HepG2 (cell line): ENCODE results near the gene MYCBPAP. TPM values are rescaled to one million over a fixed set of nuclear protein-coding genes. Genes with fewer than 3 reads are reported as not detected.

Source experiments
- ATAC-seq: fragments of 200-7000 bp; cut with Tn5 transposase; 3 replicates; pipeline ENCODE4 v1.9.1; 2020; ENCODE audit warnings: mild to moderate bottlenecking, moderate library complexity
- BruUV-seq: library from RNA; stranded (reverse); fragments of 400-500 nt; replicated peaks from 2 replicates; lab custom pipeline; 2021; lab: Mats Ljungman, UMichigan
- CTCF ChIA-PET: fragments of 300-600 bp; formaldehyde crosslinking; extraction: SDS; loops from one replicate; lab custom pipeline; 2021; ENCODE audit warnings: low total read pairs, inconsistent platforms, low intra/inter-chr PET ratio; lab: Yijun Ruan, JAX
- POLR2A ChIA-PET: fragments of 350-600 bp; sonication (Branson Sonifier 250); formaldehyde crosslinking; loops from one replicate; lab custom pipeline; 2020; ENCODE audit warnings: antibody characterized with exemption, inconsistent platforms; lab: Yijun Ruan, JAX
- DNase-seq: peaks from one replicate; pipeline ENCODE4 v3.0.0-alpha.2; 2015; ENCODE audit warnings: low spot score
- FAIRE-seq: peaks from 3 replicates; lab custom pipeline; 2011; peaks lifted over from hg19 to GRCh38; lab: Jason Lieb, UNC
- H2AFZ ChIP-seq: one replicate; pipeline ENCODE4 v1.6.1; 2011; ENCODE audit warnings: low read length, inconsistent platforms
- H3K27ac ChIP-seq: fragments of 300-600 bp; 3 replicates; pipeline ENCODE4 v1.8.0; 2011; ENCODE audit warnings: mixed run types, mild to moderate bottlenecking, mixed read lengths, low read length, inconsistent platforms; ENCODE audit not compliant: insufficient read depth; ENCODE audit errors: extremely low read length
- H3K27me3 ChIP-seq, 2 experiments: fragments of 200-600 bp in 1 of 2; 2 replicates in 1 of 2; 3 replicates in 1 of 2; pipeline versions ENCODE4 v1.6.0 to v1.8.0; 2011; ENCODE audit warnings: low read length in 2 of 2, mild to moderate bottlenecking in 2 of 2, moderate library complexity in 2 of 2, inconsistent platforms in 1 of 2; ENCODE audit not compliant: insufficient read depth in 2 of 2, control insufficient read depth in 1 of 2
- H3K36me3 ChIP-seq, 2 experiments: fragments of 200-600 bp in 1 of 2; replicated peaks in 1 of 2; 2 replicates in 1 of 2; 3 replicates in 1 of 2; pipeline versions ENCODE4 v1.5.1 to v1.8.0; 2011; ENCODE audit warnings: low read length in 2 of 2, inconsistent platforms in 1 of 2; ENCODE audit not compliant: insufficient read depth in 2 of 2, control insufficient read depth in 1 of 2
- H3K4me1 ChIP-seq: 2 replicates; pipeline ENCODE4 v1.5.1; 2012; ENCODE audit warnings: low read length, inconsistent platforms; ENCODE audit not compliant: insufficient read depth
- H3K4me2 ChIP-seq: 2 replicates; pipeline ENCODE4 v1.6.0; 2011; ENCODE audit warnings: low read depth, low read length, inconsistent platforms
- H3K4me3 ChIP-seq, 3 experiments: fragments of 200-600 bp in 1 of 3; sonication (generic), shearing (Covaris generic) in 1 of 3; replicated peaks in 1 of 3; 2 replicates each; pipeline ENCODE4 v1.5.1; 2011 to 2016; ENCODE audit warnings: low read length in 3 of 3, inconsistent platforms in 2 of 3, low read depth in 2 of 3, mild to moderate bottlenecking in 2 of 3, control low read depth in 1 of 3, mixed read lengths in 1 of 3; ENCODE audit not compliant: insufficient read depth in 1 of 3
- H3K79me2 ChIP-seq: one replicate; pipeline ENCODE4 v1.6.1; 2011; ENCODE audit warnings: low read length, inconsistent platforms; ENCODE audit not compliant: insufficient read depth
- H3K9ac ChIP-seq: 2 replicates; pipeline ENCODE4 v1.6.0; 2011; ENCODE audit warnings: mild to moderate bottlenecking, low read depth, low read length, inconsistent platforms; ENCODE audit not compliant: insufficient read depth
- H3K9me3 ChIP-seq: 2 replicates; pipeline ENCODE4 v1.5.1; 2012; ENCODE audit warnings: mild to moderate bottlenecking, low read length
- H4K20me1 ChIP-seq: 2 replicates; pipeline ENCODE4 v1.6.0; 2011; ENCODE audit warnings: inconsistent platforms, mild to moderate bottlenecking, low read length, moderate library complexity; ENCODE audit not compliant: insufficient read depth
- AGO2 ChIP-seq: fragments of 200-400 bp; formaldehyde crosslinking; optimal IDR thresholded peaks from 2 replicates; pipeline ENCODE3; 2017; ENCODE audit warnings: mild to moderate bottlenecking, low read depth, low read length, moderate library complexity
- ATF6 ChIP-seq: sonication (generic); formaldehyde crosslinking; conservative IDR thresholded peaks from 2 replicates; pipeline ENCODE4 v1.4.0; 2020; ENCODE audit warnings: missing genetic modification reagents
- FOSL2 ChIP-seq: sonication (generic); formaldehyde crosslinking; IDR thresholded peaks from 2 replicates; pipeline ENCODE4 v1.4.0; 2020; ENCODE audit warnings: missing genetic modification reagents
- HMG20B ChIP-seq: conservative IDR thresholded peaks from 2 replicates; pipeline ENCODE4 v1.6.1; 2016; ENCODE audit warnings: missing genetic modification reagents, missing compliant biosample characterization
- RERE ChIP-seq: IDR thresholded peaks from 2 replicates; pipeline ENCODE4 v1.6.1; 2016; ENCODE audit warnings: low read depth, missing genetic modification reagents, missing compliant biosample characterization
- ZNF362 ChIP-seq: sonication (generic); formaldehyde crosslinking; IDR thresholded peaks from 2 replicates; pipeline ENCODE4 v1.4.0; 2020; ENCODE audit warnings: missing genetic modification reagents, mild to moderate bottlenecking, borderline replicate concordance
- ZNF468 ChIP-seq: sonication (generic); formaldehyde crosslinking; IDR thresholded peaks from 2 replicates; pipeline ENCODE4 v1.8.0; 2022; ENCODE audit warnings: mild to moderate bottlenecking, moderate library complexity, missing genetic modification reagents
- ZNF687 ChIP-seq: sonication (generic); formaldehyde crosslinking; IDR thresholded peaks from 2 replicates; pipeline ENCODE4 v1.5.1; 2020; ENCODE audit warnings: mild to moderate bottlenecking, missing genetic modification reagents, moderate library complexity
- WGBS: methylation state at CpG from one replicate; pipeline ENCODE4 v1.1.6; 2017; ENCODE audit warnings: low lambda C conversion rate; 5-methylcytosine and 5-hydroxymethylcytosine counted together
- in situ Hi-C: cut with HindIII; loops from 2 replicates; pipeline ENCODE4 v1.10.0; 2017; ENCODE audit warnings: low pct_unique_long_range_greater_than_20kb; ENCODE audit not compliant: extremely low pct_ligation_motif_present
- intact Hi-C: fragments of 100-400 bp; cut with micrococcal nuclease; formaldehyde crosslinking; loops from one replicate; pipeline ENCODE4 v1.10.0; 2022; ENCODE audit not compliant: unreplicated experiment
- polyA plus RNA-seq, 8 experiments: library from polyadenylated mRNA; depleted of rRNA in 3 of 8; stranded (reverse) in 7 of 8; unstranded in 1 of 8; fragments of >200 nt; fragmentation: Illumina TruSeq in 4 of 8; extraction: Trizol in 4 of 8; gene quantifications; 2 replicates each; pipeline versions ENCODE4 v1.2.1 to v1.2.3, GENCODE V29; 2011 to 2016; ENCODE audit warnings: low read depth in 4 of 8, missing spikeins in 1 of 8, mixed read lengths in 1 of 8; ENCODE audit not compliant: insufficient read depth in 1 of 8
- total RNA-seq, 5 experiments: library from RNA; depleted of rRNA; stranded (reverse); fragments of >200 nt; fragmentation: Illumina TruSeq; extraction: Trizol; gene quantifications; 2 replicates each; pipeline ENCODE4 v1.2.3, GENCODE V29; 2016; ENCODE audit warnings: low read depth in 1 of 5

MYCBPAP gene
- total and polyA plus RNA-seq, 2 of the 13 experiments (the other 11 are each of a cell fraction or from before 2014, with no cell fraction given): 0.22 to 0.24 TPM

- Histone ChIP-seq H3K4me3 (no peak overlapping the region; a peak in 1 of 6 replicates), H4K20me1 (no peaks in the 10 kb centered on the region), H3K4me2 (no peak overlapping the region; the same call in 1 of the 2 replicates), H3K79me2 (no peaks in the 10 kb centered on the region), H3K9me3 (no peaks in the 10 kb centered on the region), H3K27me3 (peaks cover 5 to 33% of the 10 kb centered on the region in 2 experiments; a peak in 4 of 5 replicates), H3K27ac (no peak overlapping the region), H3K9ac (no peak overlapping the region), H3K36me3 (no peaks in the 10 kb centered on the region), H3K4me1 (peaks cover 72% of the 10 kb centered on the region), H2AFZ (no peak overlapping the region)
- in situ Hi-C loops (no loop called here), intact Hi-C loops (no loop called here)
- 67% methylated on average over 18 of the region's 24 CpGs for WGBS
- peak; percentile 68 for ATAC-seq
- CTCF ChIA-PET: no interaction called here
- no TSS peak for BruUV-seq
- DNase-seq: no peak
- POLR2A ChIA-PET: interaction anchor here (3.1 to 3.8 kb wide), 2 partner anchors 8 to 16 kb away, joined by 14 to 40 read pairs; no protein-coding TSS in a partner anchor
- FAIRE-seq: peak; percentile 40
- TF ChIP-seq ZNF362 (CRISPR knock-in tag): no peak
- peak; percentile 35 for TF ChIP-seq FOSL2 (CRISPR knock-in tag)
- TF ChIP-seq HMG20B (CRISPR knock-in tag): no peak
- no peak for TF ChIP-seq RERE (CRISPR knock-in tag)
- TF ChIP-seq ZNF468 (CRISPR knock-in tag): no peak
- TF ChIP-seq ZNF687 (CRISPR knock-in tag): peak; percentile 51; the same call in 1 of the 2 replicates
- no peak for TF ChIP-seq ATF6 (CRISPR knock-in tag)
- peak; percentile 43 for TF ChIP-seq AGO2
Measured at GRCh38 chr17:50534222-50534978, 26.2 kb downstream of the MYCBPAP start.
